ENCODE results near the gene KLF13.

The KLF13 gene

GRCh38 chr15:31404345-31404744 is 77.7 kb downstream of the KLF13 start:
- 0 out of 2 replicates have a peak, but pooled peaks cover 4% of the 10 kb centered on the region for H3K9me3 ChIP-seq
- H3K27me3 ChIP-seq (ENCODE audit: low read depth): no peaks in the 10 kb centered on the region
- in situ Hi-C loops (cut with MboI; ENCODE audit: low sequenced_read_pairs): no loop called here
- no peak overlapping the region for H3K4me3 ChIP-seq
- H3K36me3 ChIP-seq (replicated peaks): no peaks in the 10 kb centered on the region
- no peak for DNase-seq (ENCODE audit: low spot score in 2 of 2)
- H3K4me1 ChIP-seq: no peaks in the 10 kb centered on the region

- Histone ChIP-seq H3K36me3 (replicated peaks) (no peaks in the 10 kb centered on the region), H3K4me3 (no peak overlapping the region), H3K9me3 (0 out of 2 replicates have a peak, but pooled peaks cover 4% of the 10 kb centered on the region), H3K4me1 (no peaks in the 10 kb centered on the region), H3K27me3 (ENCODE audit: low read depth) (no peaks in the 10 kb centered on the region)
- DNase-seq (ENCODE audit: low spot score in 2 of 2): no peak
- in situ Hi-C loops (cut with MboI; ENCODE audit: low sequenced_read_pairs): no loop called here
Measured at GRCh38 chr15:31405200-31405920, 78.7 kb downstream of the KLF13 start.

- in situ Hi-C loops (cut with MboI; ENCODE audit: low sequenced_read_pairs): no loop called here
- H3K9me3 ChIP-seq: 0 out of 2 replicates have a peak, but pooled peaks cover 4% of the 10 kb centered on the region
- no peaks in the 10 kb centered on the region; the same call in 1 of the 2 replicates for H3K4me1 ChIP-seq
- no peaks in the 10 kb centered on the region for H3K36me3 ChIP-seq (replicated peaks)
- no peaks in the 10 kb centered on the region for H3K27me3 ChIP-seq (ENCODE audit: low read depth)
- H3K4me3 ChIP-seq: no peak overlapping the region
- no peak for DNase-seq (ENCODE audit: low spot score in 2 of 2)
Measured at GRCh38 chr15:31407376-31407775, 80.7 kb downstream of the KLF13 start.

GRCh38 chr15:31407851-31408250 is 81.2 kb downstream of the KLF13 start:
- no peak overlapping the region for H3K4me3 ChIP-seq
- H3K9me3 ChIP-seq: 0 out of 2 replicates have a peak, but pooled peaks cover 4% of the 10 kb centered on the region
- in situ Hi-C loops (cut with MboI; ENCODE audit: low sequenced_read_pairs): no loop called here
- no peaks in the 10 kb centered on the region for H3K27me3 ChIP-seq (ENCODE audit: low read depth)
- H3K36me3 ChIP-seq (replicated peaks): no peaks in the 10 kb centered on the region
- no peaks in the 10 kb centered on the region; the same call in 1 of the 2 replicates for H3K4me1 ChIP-seq
- no peak for DNase-seq (ENCODE audit: low spot score in 2 of 2)

- no peak for DNase-seq (ENCODE audit: low spot score in 2 of 2)
- H3K4me1 ChIP-seq: no peaks in the 10 kb centered on the region; the same call in 1 of the 2 replicates
- no peaks in the 10 kb centered on the region for H3K36me3 ChIP-seq (replicated peaks)
- H3K4me3 ChIP-seq: no peak overlapping the region
- H3K27me3 ChIP-seq (ENCODE audit: low read depth): no peaks in the 10 kb centered on the region
- 0 out of 2 replicates have a peak, but pooled peaks cover 4% of the 10 kb centered on the region for H3K9me3 ChIP-seq
- in situ Hi-C loops (cut with MboI; ENCODE audit: low sequenced_read_pairs): no loop called here
Measured at GRCh38 chr15:31408724-31409123, 82.1 kb downstream of the KLF13 start.

- no peaks in the 10 kb centered on the region for H3K27me3 ChIP-seq (ENCODE audit: low read depth)
- DNase-seq (ENCODE audit: low spot score in 2 of 2): no peak
- H3K4me3 ChIP-seq: no peak overlapping the region
- in situ Hi-C loops (cut with MboI; ENCODE audit: low sequenced_read_pairs): no loop called here
- H3K4me1 ChIP-seq: no peaks in the 10 kb centered on the region; the same call in 1 of the 2 replicates
- 0 out of 2 replicates have a peak, but pooled peaks cover 4% of the 10 kb centered on the region for H3K9me3 ChIP-seq
- H3K36me3 ChIP-seq (replicated peaks): no peaks in the 10 kb centered on the region
Measured at GRCh38 chr15:31409171-31409570, 82.5 kb downstream of the KLF13 start.

- Histone ChIP-seq H3K4me3 (no peak overlapping the region), H3K27me3 (ENCODE audit: low read depth) (no peaks in the 10 kb centered on the region), H3K9me3 (0 out of 2 replicates have a peak, but pooled peaks cover 4% of the 10 kb centered on the region), H3K36me3 (replicated peaks) (no peaks in the 10 kb centered on the region), H3K4me1 (no peaks in the 10 kb centered on the region; the same call in 1 of the 2 replicates)
- in situ Hi-C loops (cut with MboI; ENCODE audit: low sequenced_read_pairs): no loop called here
- no peak for DNase-seq (ENCODE audit: low spot score in 2 of 2)
Measured at GRCh38 chr15:31412824-31413223, 86.2 kb downstream of the KLF13 start.

GRCh38 chr15:31415201-31415600 is 88.6 kb downstream of the KLF13 start:
- Histone ChIP-seq H3K4me1 (no peaks in the 10 kb centered on the region; the same call in 1 of the 2 replicates), H3K9me3 (no peaks in the 10 kb centered on the region), H3K4me3 (no peak overlapping the region), H3K27me3 (ENCODE audit: low read depth) (no peaks in the 10 kb centered on the region), H3K36me3 (replicated peaks) (no peaks in the 10 kb centered on the region)
- DNase-seq (ENCODE audit: low spot score in 2 of 2): no peak
- in situ Hi-C loops (cut with MboI; ENCODE audit: low sequenced_read_pairs): no loop called here

GRCh38 chr15:31419820-31420219 is 93.2 kb downstream of the KLF13 start:
- no peak for DNase-seq (ENCODE audit: low spot score in 2 of 2)
- no peaks in the 10 kb centered on the region for H3K9me3 ChIP-seq
- H3K36me3 ChIP-seq (replicated peaks): no peaks in the 10 kb centered on the region
- H3K4me3 ChIP-seq: no peak overlapping the region
- no peaks in the 10 kb centered on the region for H3K4me1 ChIP-seq
- in situ Hi-C loops (cut with MboI; ENCODE audit: low sequenced_read_pairs): no loop called here
- H3K27me3 ChIP-seq (ENCODE audit: low read depth): no peaks in the 10 kb centered on the region; the same call in 1 of the 2 replicates

GRCh38 chr15:31427411-31427810 is 100.8 kb downstream of the KLF13 start:
- Histone ChIP-seq H3K4me1 (no peaks in the 10 kb centered on the region; the same call in 1 of the 2 replicates), H3K4me3 (no peak overlapping the region), H3K9me3 (no peaks in the 10 kb centered on the region), H3K27me3 (ENCODE audit: low read depth) (no peaks in the 10 kb centered on the region; the same call in 1 of the 2 replicates), H3K36me3 (replicated peaks) (no peaks in the 10 kb centered on the region)
- in situ Hi-C loops (cut with MboI; ENCODE audit: low sequenced_read_pairs): no loop called here
- DNase-seq (ENCODE audit: low spot score in 2 of 2): no peak

Measured in HAP-1 (cell line).